ENCODE results near the gene TSFM. TPM values are rescaled to one million over a fixed set of nuclear protein-coding genes. Genes with fewer than 3 reads are reported as not detected.

TSFM gene
- total RNA-seq, result 16.1 and 22.6 TPM in 2 replicates

GRCh38 chr12:57782608-57783465, at the start of gene TSFM:
Gene TSFM, plus strand, starts transcription at chr12:57782787. Its CDS starts 15 bp downstream, at chr12:57782802.

GRCh38 chr12:57738661-57739237, 43.8 kb upstream of the TSFM start, which contains the start of gene AGAP2:
Gene AGAP2, minus strand, starts transcription at chr12:57738742. Its CDS starts 496 bp downstream, at chr12:57738246.

DNA sequence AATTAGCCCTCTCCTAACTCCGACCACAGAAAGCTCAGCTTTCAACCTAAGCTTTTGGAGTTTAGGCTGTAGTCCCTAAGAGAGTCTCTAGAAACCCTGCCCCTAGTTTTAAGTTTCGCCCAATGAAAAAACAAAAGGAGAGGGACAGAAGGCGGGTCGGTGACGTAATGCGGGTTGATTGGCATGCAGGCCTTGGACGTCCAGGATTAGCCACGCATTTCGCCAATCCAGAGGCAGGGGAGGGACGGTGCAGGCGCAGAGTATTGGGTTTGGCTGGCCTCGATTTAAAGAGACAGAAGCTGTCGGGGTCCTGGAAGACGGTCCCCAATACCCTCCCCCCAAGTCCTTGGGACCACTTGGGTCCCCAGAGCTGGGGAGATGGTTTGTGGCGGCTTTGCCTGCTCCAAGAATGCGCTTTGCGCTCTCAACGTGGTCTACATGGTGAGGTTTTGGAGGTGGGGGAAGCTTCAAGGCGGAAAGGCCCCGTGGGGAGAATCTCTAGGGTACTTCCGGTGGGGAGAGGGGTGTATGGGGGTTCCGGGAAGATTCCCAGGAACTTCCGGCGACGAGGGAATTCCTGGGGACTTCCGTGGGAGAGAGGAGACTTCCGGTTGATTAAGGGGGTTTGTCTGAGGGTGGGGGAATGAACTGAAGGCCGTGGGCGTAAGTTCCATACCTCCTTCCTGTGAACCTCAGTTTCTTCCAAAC, 37.7 kb upstream of the TSFM start, which contains the start of gene TSPAN31:
TSS of gene TSPAN31 (plus strand) at position 263 of the 708 bp plus-strand sequence. CDS start at position 379, 116 bp downstream.

DNA sequence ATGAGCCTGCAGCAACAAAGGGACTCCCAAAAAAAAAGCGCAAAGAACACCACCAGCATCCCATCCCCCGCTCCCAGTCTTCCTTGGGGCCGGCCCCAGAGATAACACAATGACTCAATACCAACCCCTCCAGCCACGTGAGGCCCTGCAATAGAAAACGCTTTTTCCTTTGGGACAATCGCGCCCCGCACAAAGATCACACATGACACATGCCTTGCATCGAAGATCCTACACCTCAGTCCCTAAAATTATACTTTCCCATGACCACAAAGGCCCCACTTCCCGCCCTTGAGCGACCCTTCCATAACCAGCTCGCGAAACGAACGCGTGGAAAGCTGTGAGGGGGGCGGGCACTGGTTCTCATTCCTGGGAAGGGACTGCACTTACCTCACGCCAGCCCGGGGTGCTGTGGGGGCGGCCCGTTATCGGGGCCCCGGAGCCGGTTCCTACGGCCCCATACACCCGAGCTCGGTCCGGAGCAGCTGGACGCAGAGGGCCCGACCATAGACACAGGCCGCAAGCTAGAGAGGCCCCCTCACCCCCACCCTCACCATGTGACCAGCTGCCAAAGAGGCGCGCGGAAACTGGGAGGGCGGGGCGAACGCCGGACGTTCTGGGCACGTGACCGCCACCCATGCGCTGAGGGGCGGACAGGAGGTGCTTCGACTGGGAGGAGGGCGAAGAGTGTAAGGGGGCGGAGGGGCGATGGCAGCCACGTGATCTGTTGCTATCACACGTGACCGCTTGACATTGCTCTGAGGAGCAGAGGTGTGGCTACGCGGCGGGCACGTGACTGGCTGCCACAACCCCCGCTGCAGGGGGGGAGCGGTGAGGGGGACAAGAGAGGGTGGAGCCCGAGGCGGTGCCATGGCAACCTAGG, 30.6 kb upstream of the TSFM start, which contains the start of gene CDK4:
TSS of gene CDK4 (minus strand) at position 523 of the 880 bp plus-strand sequence. CDS start 593 bp downstream, outside the sequence.

GRCh38 chr12:57754411-57755193, 28.0 kb upstream of the TSFM start, which contains the start of gene MARCHF9:
Gene MARCHF9, plus strand, starts transcription at chr12:57755103. Its CDS starts 426 bp downstream, at chr12:57755529.

DNA sequence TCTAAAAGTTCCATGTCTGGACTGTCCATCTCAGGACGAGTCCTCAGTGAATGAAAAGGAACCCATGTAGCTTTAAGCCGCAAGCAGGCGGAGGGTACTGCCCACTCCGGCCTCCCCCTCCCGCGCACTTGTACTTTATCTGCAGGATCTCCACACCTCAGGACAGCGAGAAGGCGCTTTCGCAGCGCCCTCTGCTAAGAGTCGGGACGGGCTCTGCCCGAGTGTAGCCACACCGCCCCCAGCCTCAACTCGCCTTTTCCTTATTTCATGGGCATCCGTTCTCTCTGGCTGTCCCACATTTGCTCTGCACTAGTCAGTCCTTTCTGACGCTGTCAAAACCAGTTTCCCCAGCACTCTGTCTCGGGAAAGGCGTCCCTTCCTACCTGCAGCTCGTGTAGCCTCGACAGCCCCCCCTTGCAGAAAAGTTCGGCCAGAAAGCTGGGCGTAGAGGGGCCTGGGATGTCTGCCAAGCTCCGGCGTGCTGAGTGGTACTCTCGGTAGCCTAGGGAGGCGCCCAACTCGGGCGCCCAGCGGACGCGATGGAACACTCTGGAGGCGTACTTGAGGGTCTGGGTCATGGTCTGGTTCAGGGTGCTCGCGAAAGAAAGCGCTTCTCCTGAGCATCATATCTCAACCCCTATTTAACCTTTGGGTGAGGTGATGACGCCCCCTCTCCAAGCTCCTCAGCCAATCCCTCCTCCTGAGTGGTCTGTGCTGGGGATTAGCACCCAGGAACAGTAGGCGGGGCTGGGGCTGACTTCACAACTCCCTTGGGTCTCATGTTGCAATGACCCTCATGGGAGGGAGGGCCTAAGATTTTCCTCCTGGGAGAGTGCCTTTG, 15.9 kb upstream of the TSFM start, which contains the start of gene CYP27B1:
TSS of gene CYP27B1 (minus strand) at position 615 of the 841 bp plus-strand sequence. CDS start at position 578, 37 bp downstream.

DNA sequence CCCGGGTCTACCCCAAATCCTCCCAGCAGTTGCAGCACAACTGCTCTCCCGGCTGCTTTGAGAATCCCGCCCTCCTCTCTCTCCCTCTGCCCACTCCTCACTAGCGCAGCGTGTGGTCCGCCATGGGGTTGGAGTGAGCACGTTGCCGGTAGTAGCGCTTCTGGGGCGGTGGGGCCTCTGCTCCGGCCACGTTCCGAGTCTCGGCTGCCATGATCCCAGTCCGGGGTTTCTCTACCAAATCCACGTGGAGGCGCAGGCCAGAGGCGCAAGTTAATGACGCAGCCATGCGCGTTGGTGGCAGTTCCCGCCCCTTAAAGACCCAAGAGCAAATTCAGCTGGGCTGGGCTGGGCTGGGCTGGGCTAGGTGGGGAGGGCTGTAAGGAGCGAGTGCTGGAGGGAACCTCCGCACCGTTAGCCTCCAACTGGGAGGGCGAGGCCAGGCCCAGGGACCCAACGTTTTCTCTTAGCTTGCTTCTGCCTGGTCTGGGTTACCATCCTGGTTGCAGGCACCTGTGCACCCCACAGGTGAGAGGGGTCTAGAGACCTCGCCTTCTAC, 10.6 kb upstream of the TSFM start, which contains the start of gene METTL1:
TSS of gene METTL1 (minus strand) at position 233 of the 556 bp plus-strand sequence. CDS start at position 211, 22 bp downstream.

GRCh38 chr12:57772429-57773322, 9.9 kb upstream of the TSFM start, which contains the start of gene EEF1AKMT3:
Gene EEF1AKMT3, plus strand, starts transcription at chr12:57772614. Its CDS starts 111 bp downstream, at chr12:57772725.

GRCh38 chr12:57846577-57847319, 64.2 kb downstream of the TSFM start, which contains the start of gene CTDSP2:
Gene CTDSP2, minus strand, starts transcription at chr12:57846729. Its CDS starts 294 bp downstream, at chr12:57846435.

Other genes starting within 250 kb of the TSFM start
- gene DCTN2, start 235.6 kb upstream of the TSFM start, total RNA-seq, result 79.5 and 89.1 TPM in 2 replicates
- 0.19 and 0.28 TPM in 2 replicates for gene KIF5A, start 232.7 kb upstream of the TSFM start, total RNA-seq
- 18.2 and 19.2 TPM in 2 replicates for gene PIP4K2C, start 191.6 kb upstream of the TSFM start, total RNA-seq
- 5.4 and 14.7 TPM in 2 replicates for gene DTX3, start 178.0 kb upstream of the TSFM start, total RNA-seq
- gene ARHGEF25, start 171.4 kb upstream of the TSFM start, total RNA-seq, result 12.5 and 27.1 TPM in 2 replicates
- gene B4GALNT1, start 149.6 kb upstream of the TSFM start, total RNA-seq, result 1.9 and 2.8 TPM in 2 replicates
- 133 and 376 TPM in 2 replicates for gene OS9, start 88.7 kb upstream of the TSFM start, total RNA-seq
- 0.19 and 0.28 TPM in 2 replicates for gene AGAP2, start 44.0 kb upstream of the TSFM start, total RNA-seq
- gene TSPAN31, start 37.7 kb upstream of the TSFM start, total RNA-seq, result 86.3 and 103 TPM in 2 replicates
- 146 and 166 TPM in 2 replicates for gene CDK4, start 30.5 kb upstream of the TSFM start, total RNA-seq
- gene MARCHF9, start 27.7 kb upstream of the TSFM start, total RNA-seq, result 0.77 and 3.1 TPM in 2 replicates
- gene CYP27B1, start 15.7 kb upstream of the TSFM start, total RNA-seq, result 0.19 and 1.1 TPM in 2 replicates
- 5.9 and 15.7 TPM in 2 replicates for gene METTL1, start 10.7 kb upstream of the TSFM start, total RNA-seq
- gene EEF1AKMT3, start 10.2 kb upstream of the TSFM start, total RNA-seq, result 3.8 and 12.1 TPM in 2 replicates
- 1.7 and 3.1 TPM in 2 replicates for gene AVIL, start 35.9 kb downstream of the TSFM start, total RNA-seq
- gene CTDSP2, start 63.9 kb downstream of the TSFM start, total RNA-seq, result 38.9 and 51.4 TPM in 2 replicates
- 12.8 and 18.0 TPM in 2 replicates for gene ATP23, start 158.8 kb downstream of the TSFM start, total RNA-seq